IMR-90 (cell line): ENCODE measurements around the gene SLC27A2. TPM values are rescaled to one million over a fixed set of nuclear protein-coding genes. Genes with fewer than 3 reads are reported as not detected.
A peak's percentile ranks its signal among the peaks of the same experiment; 100 is the strongest.

Experiments used
- ATAC-seq: fragments of 200-7000 bp; cut with Tn5 transposase; 2 replicates; pipeline ENCODE4 v1.9.1; 2020; ENCODE audit warnings: low read depth, mild to moderate bottlenecking, moderate library complexity
- BruUV-seq: library from RNA; stranded (reverse); fragments of 400-500 nt; replicated peaks from 2 replicates; lab custom pipeline; 2021; lab: Mats Ljungman, UMichigan
- CTCF ChIA-PET: fragments of 300-600 bp; formaldehyde crosslinking; extraction: SDS; loops from one replicate; lab custom pipeline; 2021; ENCODE audit warnings: antibody characterized with exemption; lab: Yijun Ruan, JAX
- POLR2A ChIA-PET: fragments of 300-600 bp; sonication (Branson Sonifier 250); formaldehyde crosslinking; loops from one replicate; lab custom pipeline; 2022; ENCODE audit warnings: antibody characterized with exemption; ENCODE audit not compliant: unreplicated experiment; lab: Charles Lee
- DNase-seq: peaks from one replicate; pipeline ENCODE4 v3.0.0; 2013
- H2AFZ ChIP-seq: replicated peaks from 2 replicates; pipeline ENCODE3; 2013; ENCODE audit warnings: low read length, mild to moderate bottlenecking; ENCODE audit not compliant: poor library complexity
- H2AK5ac ChIP-seq: 2 replicates; pipeline ENCODE4 v1.6.1; 2013; ENCODE audit warnings: low read depth, low read length, inconsistent platforms
- H2AK9ac ChIP-seq: replicated peaks from 2 replicates; pipeline ENCODE3; 2013; ENCODE audit warnings: mild to moderate bottlenecking, low read depth, low read length, moderate library complexity; ENCODE audit not compliant: poor library complexity
- H2BK120ac ChIP-seq: 2 replicates; pipeline ENCODE4 v1.6.1; 2013; ENCODE audit warnings: low read depth, low read length, inconsistent platforms
- H2BK15ac ChIP-seq: 3 replicates; pipeline ENCODE4 v1.6.1; 2013; ENCODE audit warnings: low read depth, low read length, inconsistent platforms
- H2BK20ac ChIP-seq: 2 replicates; pipeline ENCODE4 v1.6.1; 2013; ENCODE audit warnings: low read depth, mild to moderate bottlenecking, inconsistent platforms, low read length, moderate library complexity
- H2BK5ac ChIP-seq: 2 replicates; pipeline ENCODE4 v1.6.1; 2013; ENCODE audit warnings: mild to moderate bottlenecking, low read depth, low read length, inconsistent platforms; ENCODE audit not compliant: poor library complexity, severe bottlenecking
- H3K14ac ChIP-seq: replicated peaks from 2 replicates; pipeline ENCODE4 v1.6.1; 2013; ENCODE audit warnings: low read depth, low read length, inconsistent platforms
- H3K18ac ChIP-seq: 2 replicates; pipeline ENCODE4 v1.6.1; 2013; ENCODE audit warnings: low read depth, low read length, control low read depth
- H3K23ac ChIP-seq: 2 replicates; pipeline ENCODE4 v1.6.1; 2013; ENCODE audit warnings: low read depth, low read length, inconsistent platforms
- H3K27ac ChIP-seq: 2 replicates; pipeline ENCODE4 v1.5.1; 2013; ENCODE audit warnings: mild to moderate bottlenecking, control low read depth, low read length; ENCODE audit not compliant: insufficient read depth
- H3K27me3 ChIP-seq: 2 replicates; pipeline ENCODE4 v1.6.1; 2013; ENCODE audit warnings: low read length; ENCODE audit not compliant: control insufficient read depth, insufficient read depth
- H3K36me3 ChIP-seq: 2 replicates; pipeline ENCODE4 v1.6.1; 2013; ENCODE audit warnings: low read length, mixed read lengths; ENCODE audit not compliant: control insufficient read depth, insufficient read depth
- H3K4ac ChIP-seq: 2 replicates; pipeline ENCODE4 v1.6.1; 2013; ENCODE audit warnings: low read depth, low read length, inconsistent platforms
- H3K4me1 ChIP-seq: 2 replicates; pipeline ENCODE4 v1.6.1; 2013; ENCODE audit warnings: low read length, mixed read lengths; ENCODE audit not compliant: control insufficient read depth, insufficient read depth
- H3K4me2 ChIP-seq: 2 replicates; pipeline ENCODE4 v1.6.1; 2013; ENCODE audit warnings: low read depth, mild to moderate bottlenecking, control low read depth, low read length, moderate library complexity
- H3K4me3 ChIP-seq: 2 replicates; pipeline ENCODE4 v1.5.1; 2013; ENCODE audit warnings: low read depth, mild to moderate bottlenecking, control low read depth, low read length, moderate library complexity; ENCODE audit not compliant: insufficient read depth
- H3K56ac ChIP-seq: 2 replicates; pipeline ENCODE4 v1.6.1; 2013; ENCODE audit warnings: low read length, inconsistent platforms; ENCODE audit not compliant: insufficient read depth; ENCODE audit errors: extremely low read depth
- H3K79me1 ChIP-seq, 2 experiments: 2 replicates each; pipeline ENCODE4 v1.6.1; 2013; ENCODE audit warnings: low read length in 2 of 2, inconsistent platforms in 1 of 2, low read depth in 1 of 2
- H3K9ac ChIP-seq: 2 replicates; pipeline ENCODE4 v1.6.1; 2013; ENCODE audit warnings: low read depth, low read length, control low read depth
- H3K9me1 ChIP-seq: 2 replicates; pipeline ENCODE4 v1.6.1; 2013; ENCODE audit warnings: low read length, inconsistent platforms; ENCODE audit not compliant: insufficient read depth
- H3K9me3 ChIP-seq: 2 replicates; pipeline ENCODE4 v1.6.1; 2013; ENCODE audit warnings: low read length; ENCODE audit not compliant: control insufficient read depth, insufficient read depth
- H4K20me1 ChIP-seq: 2 replicates; pipeline ENCODE4 v1.6.1; 2013; ENCODE audit warnings: low read length, inconsistent platforms; ENCODE audit not compliant: insufficient read depth
- H4K5ac ChIP-seq: 2 replicates; pipeline ENCODE4 v1.6.1; 2013; ENCODE audit warnings: mild to moderate bottlenecking, low read depth, low read length, control low read depth
- H4K8ac ChIP-seq, 2 experiments: 2 replicates each; pipeline ENCODE4 v1.6.1; 2013; ENCODE audit warnings: low read depth in 2 of 2, low read length in 2 of 2, control low read depth in 1 of 2, inconsistent platforms in 1 of 2
- H4K91ac ChIP-seq: 2 replicates; pipeline ENCODE4 v1.6.1; 2013; ENCODE audit warnings: low read depth, low read length, inconsistent platforms; ENCODE audit not compliant: insufficient read depth
- BHLHE40 ChIP-seq: fragments of 150-350 bp; IDR thresholded peaks from 2 replicates; pipeline ENCODE4 v1.6.1; 2016; ENCODE audit warnings: mild to moderate bottlenecking, low read depth, low read length
- CTCF ChIP-seq: conservative IDR thresholded peaks from 2 replicates; pipeline ENCODE4 v1.5.1; 2012; ENCODE audit warnings: mild to moderate bottlenecking, low read depth, low read length, improper control_type of control experiment
- MAZ ChIP-seq: IDR thresholded peaks from 2 replicates; pipeline ENCODE4 v1.6.1; 2012; ENCODE audit warnings: low read depth, mild to moderate bottlenecking, low read length, improper control_type of control experiment, moderate library complexity, borderline replicate concordance
- POLR2A ChIP-seq: IDR thresholded peaks from 2 replicates; pipeline ENCODE4 v1.6.1; 2012; ENCODE audit warnings: mild to moderate bottlenecking, low read depth, low read length
- RCOR1 ChIP-seq: IDR thresholded peaks from 2 replicates; pipeline ENCODE4 v1.6.1; 2012; ENCODE audit warnings: mild to moderate bottlenecking, low read length, improper control_type of control experiment; ENCODE audit not compliant: insufficient replicate concordance
- SMC3 ChIP-seq: fragments of 150-350 bp; IDR thresholded peaks from 2 replicates; pipeline ENCODE4 v1.6.1; 2016; ENCODE audit warnings: low read depth, mild to moderate bottlenecking, antibody characterized with exemption, low read length, moderate library complexity
- WGBS, 2 experiments: methylation state at CpG; one replicate each; pipeline versions ENCODE4 v1.1.5 to v1.1.7; 2013; ENCODE audit warnings: missing lambda C conversion rate in 2 of 2; ENCODE audit not compliant: insufficient read length in 1 of 2; ENCODE audit errors: extremely low coverage in 2 of 2; 5-methylcytosine and 5-hydroxymethylcytosine counted together
- dilution Hi-C: fragments of 300-500 bp; cut with HindIII; formaldehyde crosslinking; loops from one replicate; pipeline ENCODE4 v1.14.3; 2018; ENCODE audit warnings: low sequenced_read_pairs; ENCODE audit not compliant: unreplicated experiment
- in situ Hi-C: fragments of 300-500 bp; cut with MboI; formaldehyde crosslinking; loops from 3 replicates; pipeline ENCODE4 v1.14.3; 2019; ENCODE audit warnings: low sequenced_read_pairs, inconsistent platforms, mixed read lengths
- intact Hi-C: fragments of 100-400 bp; cut with micrococcal nuclease; formaldehyde crosslinking; loops from 2 replicates; pipeline ENCODE4 v1.10.0; 2022
- polyA plus RNA-seq, 3 experiments: library from polyadenylated mRNA; depleted of rRNA; stranded (reverse); fragments of >200 nt; gene quantifications; 2 replicates each; pipeline ENCODE4 v1.2.3, GENCODE V29; 2012; ENCODE audit warnings: low replicate concordance in 1 of 3
- total RNA-seq: library from RNA; depleted of rRNA; stranded (reverse); fragments of >200 nt; gene quantifications from 2 replicates; pipeline ENCODE4 v1.2.3, GENCODE V29; 2012
- TF ChIP-seq, protein P1 (sequence below): fragments of 150-350 bp; IDR thresholded peaks from 2 replicates; pipeline ENCODE4 v1.6.1; 2016; ENCODE audit warnings: low read depth, mild to moderate bottlenecking, low read length, moderate library complexity, borderline replicate concordance

The SLC27A2 gene
- total and polyA plus RNA-seq, 2 of the 4 experiments (the other 2 are of a cell fraction): under 0.01 TPM; not detected in 1

- Histone ChIP-seq H3K4me2 (no peak overlapping the region), H4K8ac (no peak overlapping the region), H3K36me3 (no peaks in the 10 kb centered on the region), H3K79me1 (no peaks in the 10 kb centered on the region), H4K91ac (no peak overlapping the region), H2BK5ac (no peak overlapping the region), H3K4ac (no peak overlapping the region), H3K9me3 (no peaks in the 10 kb centered on the region), H2AFZ (no peak overlapping the region), H3K18ac (no peak overlapping the region), H3K56ac (no peak overlapping the region), H2BK120ac (no peak overlapping the region), H3K27ac (no peak overlapping the region), H3K9ac (no peak overlapping the region), H3K23ac (no peak overlapping the region), H2BK15ac (no peak overlapping the region), H4K5ac (no peak overlapping the region), H4K20me1 (no peaks in the 10 kb centered on the region), H3K4me3 (no peak overlapping the region), H3K14ac (no peak overlapping the region), H2AK9ac (no peak overlapping the region), H2BK20ac (no peak overlapping the region), H3K9me1 (no peaks in the 10 kb centered on the region), H2AK5ac (no peak overlapping the region), H3K27me3 (peaks cover 8% of the 10 kb centered on the region), H3K4me1 (no peaks in the 10 kb centered on the region)
- no peak for TF ChIP-seq BHLHE40
- TF ChIP-seq MAZ: no peak
- TF ChIP-seq, protein P1, sequence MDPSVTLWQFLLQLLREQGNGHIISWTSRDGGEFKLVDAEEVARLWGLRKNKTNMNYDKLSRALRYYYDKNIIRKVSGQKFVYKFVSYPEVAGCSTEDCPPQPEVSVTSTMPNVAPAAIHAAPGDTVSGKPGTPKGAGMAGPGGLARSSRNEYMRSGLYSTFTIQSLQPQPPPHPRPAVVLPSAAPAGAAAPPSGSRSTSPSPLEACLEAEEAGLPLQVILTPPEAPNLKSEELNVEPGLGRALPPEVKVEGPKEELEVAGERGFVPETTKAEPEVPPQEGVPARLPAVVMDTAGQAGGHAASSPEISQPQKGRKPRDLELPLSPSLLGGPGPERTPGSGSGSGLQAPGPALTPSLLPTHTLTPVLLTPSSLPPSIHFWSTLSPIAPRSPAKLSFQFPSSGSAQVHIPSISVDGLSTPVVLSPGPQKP: no peak
- TF ChIP-seq CTCF: no peak
- TF ChIP-seq POLR2A: no peak
- no peak for TF ChIP-seq RCOR1
- no peak for TF ChIP-seq SMC3
- ChIA-PET POLR2A (no interaction called here), CTCF (interaction anchor here (0.6 to 0.7 kb wide), 2 partner anchors 15 to 43 kb away, joined by 3 to 4 read pairs; no protein-coding TSS in a partner anchor)
- BruUV-seq: no TSS peak
- DNase-seq: peak; percentile 52
- no CpG with 5 or more reads among the region's 2 CpGs for WGBS, 2 experiments
- intact Hi-C loops (no loop called here), dilution Hi-C loops (no loop called here), in situ Hi-C loops (no loop called here)
- ATAC-seq: no peak
Observed at GRCh38 chr15:50219820-50220219, 37.8 kb downstream of the SLC27A2 start.
